CD4-positive, alpha-beta T cell (primary cell): Measurements from ENCODE around the gene LRRC52. TPM values are rescaled to one million over a fixed set of nuclear protein-coding genes. Genes with fewer than 3 reads are reported as not detected.

Source experiments
- ATAC-seq: fragments of 200-7000 bp; cut with Tn5 transposase; one replicate; pipeline ENCODE4 v1.10.0; 2022; ENCODE audit warnings: mild to moderate bottlenecking; ENCODE audit not compliant: poor library complexity
- CTCF ChIA-PET: fragments of 350-600 bp; sonication (Branson Sonifier 250); formaldehyde crosslinking; loops from one replicate; lab custom pipeline; 2021; ENCODE audit warnings: antibody characterized with exemption, inconsistent platforms; lab: Charles Lee
- POLR2A ChIA-PET: fragments of 350-600 bp; sonication (Branson Sonifier 250); formaldehyde crosslinking; loops from one replicate; lab custom pipeline; 2021; ENCODE audit warnings: antibody characterized with exemption, inconsistent platforms; lab: Charles Lee
- DNase-seq, 14 experiments: peaks; one replicate each; pipeline ENCODE4 v3.0.0-alpha.2; 2013 to 2020; ENCODE audit warnings: mixed read lengths in 2 of 14
- H3K27ac ChIP-seq, 2 donors: one replicate each; pipeline versions ENCODE4 v1.5.1 to v1.7.0; 2013; ENCODE audit warnings: low read length in 2 of 2, low read depth in 1 of 2, mild to moderate bottlenecking in 1 of 2
- H3K27me3 ChIP-seq, 2 experiments: 1 replicate in 1 of 2; 2 replicates in 1 of 2; pipeline versions ENCODE4 v1.6.1 to v1.7.0; 2013; ENCODE audit warnings: low read length in 2 of 2, control low read depth in 1 of 2, mild to moderate bottlenecking in 1 of 2, moderate library complexity in 1 of 2; ENCODE audit not compliant: insufficient read depth in 2 of 2, control insufficient read depth in 1 of 2
- H3K36me3 ChIP-seq: one replicate; pipeline ENCODE4 v1.6.1; 2013; ENCODE audit warnings: low read length, control low read depth; ENCODE audit not compliant: insufficient read depth
- H3K4me1 ChIP-seq: one replicate; pipeline ENCODE4 v1.6.1; 2013; ENCODE audit warnings: low read length, control low read depth; ENCODE audit not compliant: insufficient read depth
- H3K4me3 ChIP-seq: one replicate; pipeline ENCODE4 v1.5.1; 2013; ENCODE audit warnings: mild to moderate bottlenecking, low read length, moderate library complexity
- H3K9me3 ChIP-seq, 2 experiments: 1 replicate in 1 of 2; 2 replicates in 1 of 2; pipeline versions ENCODE4 v1.6.1 to v1.7.0; 2013; ENCODE audit warnings: low read length in 2 of 2, mild to moderate bottlenecking in 2 of 2, control low read depth in 1 of 2, moderate library complexity in 1 of 2; ENCODE audit not compliant: control insufficient read depth in 1 of 2, insufficient read depth in 1 of 2
- H3K27ac Mint-ChIP-seq: one replicate; pipeline ENCODE4 v1.8.0; 2020; ENCODE audit warnings: mixed read lengths
- H3K27me3 Mint-ChIP-seq: one replicate; pipeline ENCODE4 v1.8.0; 2021; ENCODE audit warnings: mixed read lengths
- H3K36me3 Mint-ChIP-seq: one replicate; pipeline ENCODE4 v1.8.0; 2021; ENCODE audit warnings: low read depth, mixed read lengths
- H3K4me1 Mint-ChIP-seq: one replicate; pipeline ENCODE4 v1.8.0; 2021; ENCODE audit warnings: low read depth, mixed read lengths
- H3K4me3 Mint-ChIP-seq: one replicate; pipeline ENCODE4 v1.8.0; 2020; ENCODE audit warnings: mild to moderate bottlenecking, mixed read lengths
- H3K9me3 Mint-ChIP-seq: one replicate; pipeline ENCODE4 v1.8.0; 2020; ENCODE audit warnings: mixed read lengths
- intact Hi-C, 2 experiments: fragments of 100-400 bp; cut with DNase I in 1 of 2; cut with micrococcal nuclease in 1 of 2; formaldehyde crosslinking; loops; one replicate each; pipeline versions ENCODE4 v1.15.1 to v1.9.0; 2023 to 2025; cut with DNase I, micrococcal nuclease
- total RNA-seq, 174 experiments: library from RNA in 2 of 174; stranded (reverse) in 2 of 174; gene quantifications; one replicate each; pipeline ENCODE4 v1.2.3 and lab custom pipeline; 2021 to 2026
- TF ChIP-seq, protein P1 (sequence below): fragments of 200-600 bp; IDR thresholded peaks from one replicate; pipeline ENCODE4 v1.8.0; 2022; ENCODE audit warnings: antibody characterized with exemption, mild to moderate bottlenecking

LRRC52 gene
- total RNA-seq, 2 experiments from 2014 or later, result not detected

- Mint-ChIP-seq H3K27me3 (peaks cover 55% of the 10 kb centered on the region), H3K36me3 (no peaks in the 10 kb centered on the region), H3K4me1 (no peaks in the 10 kb centered on the region), H3K27ac (no peak overlapping the region), H3K9me3 (no peaks in the 10 kb centered on the region), H3K4me3 (no peak overlapping the region)
- Histone ChIP-seq H3K27ac (no peak overlapping the region), H3K36me3 (no peaks in the 10 kb centered on the region), H3K27me3 (peaks cover 0 to 3% of the 10 kb centered on the region in 2 experiments), H3K4me3 (no peak overlapping the region), H3K4me1 (no peaks in the 10 kb centered on the region), H3K9me3 (no peaks in the 10 kb centered on the region)
- TF ChIP-seq, protein P1, sequence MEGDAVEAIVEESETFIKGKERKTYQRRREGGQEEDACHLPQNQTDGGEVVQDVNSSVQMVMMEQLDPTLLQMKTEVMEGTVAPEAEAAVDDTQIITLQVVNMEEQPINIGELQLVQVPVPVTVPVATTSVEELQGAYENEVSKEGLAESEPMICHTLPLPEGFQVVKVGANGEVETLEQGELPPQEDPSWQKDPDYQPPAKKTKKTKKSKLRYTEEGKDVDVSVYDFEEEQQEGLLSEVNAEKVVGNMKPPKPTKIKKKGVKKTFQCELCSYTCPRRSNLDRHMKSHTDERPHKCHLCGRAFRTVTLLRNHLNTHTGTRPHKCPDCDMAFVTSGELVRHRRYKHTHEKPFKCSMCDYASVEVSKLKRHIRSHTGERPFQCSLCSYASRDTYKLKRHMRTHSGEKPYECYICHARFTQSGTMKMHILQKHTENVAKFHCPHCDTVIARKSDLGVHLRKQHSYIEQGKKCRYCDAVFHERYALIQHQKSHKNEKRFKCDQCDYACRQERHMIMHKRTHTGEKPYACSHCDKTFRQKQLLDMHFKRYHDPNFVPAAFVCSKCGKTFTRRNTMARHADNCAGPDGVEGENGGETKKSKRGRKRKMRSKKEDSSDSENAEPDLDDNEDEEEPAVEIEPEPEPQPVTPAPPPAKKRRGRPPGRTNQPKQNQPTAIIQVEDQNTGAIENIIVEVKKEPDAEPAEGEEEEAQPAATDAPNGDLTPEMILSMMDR, result no peak
- DNase-seq (no peak), ATAC-seq (no peak)
- ChIA-PET CTCF (no interaction called here), POLR2A (no interaction called here)
- intact Hi-C loops, result no loop called here
Measured at GRCh38 chr1:165551469-165551868, 7.7 kb downstream of the LRRC52 start.

GRCh38 chr1:165560883-165561656 is 17.3 kb downstream of the LRRC52 start:
- peaks cover 28% of the 10 kb centered on the region for H3K27me3 Mint-ChIP-seq
- H3K36me3 Mint-ChIP-seq, result no peaks in the 10 kb centered on the region
- Histone ChIP-seq H3K27me3 (peaks cover 15 to 24% of the 10 kb centered on the region in 2 experiments), H3K4me3 (no peak overlapping the region), H3K36me3 (no peaks in the 10 kb centered on the region), H3K4me1 (no peaks in the 10 kb centered on the region), H3K27ac (no peak overlapping the region), H3K9me3 (no peaks in the 10 kb centered on the region)
- TF ChIP-seq, protein P1, result no peak
- H3K9me3 Mint-ChIP-seq, result no peaks in the 10 kb centered on the region
- H3K4me1 Mint-ChIP-seq, result no peaks in the 10 kb centered on the region
- ATAC-seq (no peak), DNase-seq (no peak)
- ChIA-PET CTCF (no interaction called here), POLR2A (no interaction called here)
- no peak overlapping the region for H3K27ac Mint-ChIP-seq
- intact Hi-C loops, result no loop called here
- no peak overlapping the region for H3K4me3 Mint-ChIP-seq

GRCh38 chr1:165562571-165562970 is 18.8 kb downstream of the LRRC52 start:
- intact Hi-C loops, result no loop called here
- Mint-ChIP-seq H3K4me1 (no peaks in the 10 kb centered on the region), H3K9me3 (no peaks in the 10 kb centered on the region), H3K27me3 (peaks cover 41% of the 10 kb centered on the region), H3K27ac (no peak overlapping the region), H3K36me3 (no peaks in the 10 kb centered on the region), H3K4me3 (no peak overlapping the region)
- peaks cover 14 to 35% of the 10 kb centered on the region in 2 experiments for H3K27me3 ChIP-seq
- ChIA-PET POLR2A (no interaction called here), CTCF (no interaction called here)
- H3K4me1 ChIP-seq, result no peaks in the 10 kb centered on the region
- no peak overlapping the region for H3K4me3 ChIP-seq
- DNase-seq (no peak), ATAC-seq (no peak)
- TF ChIP-seq, protein P1, result no peak
- no peaks in the 10 kb centered on the region for H3K9me3 ChIP-seq
- H3K27ac ChIP-seq, result no peak overlapping the region
- H3K36me3 ChIP-seq, result no peaks in the 10 kb centered on the region
